Skeletal muscle tissue (tissue), 4 donors: ENCODE data around the gene ZDHHC22. TPM values are rescaled to one million over a fixed set of nuclear protein-coding genes. Genes with fewer than 3 reads are reported as not detected.
A peak's percentile ranks its signal among the peaks of the same experiment; 100 is the strongest.

Source experiments
- H3K27ac ChIP-seq: one replicate; pipeline ENCODE4 v1.7.0; 2013; ENCODE audit warnings: mild to moderate bottlenecking, low read depth, low read length, inconsistent platforms
- H3K27me3 ChIP-seq, 3 donors: one replicate each; pipeline ENCODE4 v1.7.0; 2013; ENCODE audit warnings: low read length in 3 of 3; ENCODE audit not compliant: control insufficient read depth in 3 of 3, insufficient read depth in 3 of 3
- H3K36me3 ChIP-seq, 3 donors: one replicate each; pipeline ENCODE4 v1.7.0; 2013; ENCODE audit warnings: low read length in 3 of 3; ENCODE audit not compliant: control insufficient read depth in 3 of 3, insufficient read depth in 3 of 3
- H3K4me1 ChIP-seq, 3 donors: one replicate each; pipeline ENCODE4 v1.7.0; 2013; ENCODE audit warnings: low read length in 3 of 3, mild to moderate bottlenecking in 3 of 3; ENCODE audit not compliant: control insufficient read depth in 3 of 3, insufficient read depth in 3 of 3
- H3K4me3 ChIP-seq, 3 donors: one replicate each; pipeline ENCODE4 v1.7.0; 2013; ENCODE audit warnings: low read length in 3 of 3
- H3K9ac ChIP-seq, 3 donors: one replicate each; pipeline ENCODE4 v1.7.0; 2013; ENCODE audit warnings: low read length in 3 of 3, mild to moderate bottlenecking in 3 of 3, moderate library complexity in 2 of 3, low read depth in 1 of 3
- H3K9me3 ChIP-seq, 3 donors: one replicate each; pipeline ENCODE4 v1.7.0; 2013; ENCODE audit warnings: low read length in 3 of 3; ENCODE audit not compliant: control insufficient read depth in 3 of 3
- total RNA-seq: library from RNA; depleted of rRNA; stranded (reverse); fragments of >200 nt; gene quantifications from one replicate; pipeline ENCODE4 v1.2.3, GENCODE V29; 2014
- donor health status: Osteomylitis.

Gene ZDHHC22
- total RNA-seq, 1 donor from 2014 or later = 0.52 TPM

DNA sequence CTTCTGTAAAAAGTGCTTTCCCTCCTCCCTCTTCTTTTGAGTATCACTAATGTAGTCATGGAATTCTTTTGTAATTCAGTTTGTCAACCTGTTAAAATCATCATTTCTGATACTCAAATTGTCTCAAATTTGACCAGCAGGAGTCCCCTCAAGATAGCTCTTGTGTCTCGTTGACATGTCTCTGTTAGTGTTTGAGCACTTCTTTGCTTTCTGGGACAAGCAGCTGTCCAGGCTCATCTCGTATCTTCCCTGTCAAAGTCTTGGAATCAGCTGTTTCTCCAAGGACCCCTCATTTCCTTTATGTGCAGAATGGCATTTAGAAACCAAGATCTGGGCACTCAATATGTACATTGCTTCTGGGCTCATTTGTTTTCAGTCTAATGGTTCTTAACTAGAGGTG lies 32.8 kb downstream of the ZDHHC22 start:
- Histone ChIP-seq H3K27me3 (no peaks in the 10 kb centered on the region), H3K9ac (no peak overlapping the region), H3K27ac (no peak overlapping the region), H3K4me3 (no peak overlapping the region), H3K4me1 (peaks cover 61 to 66% (median 64%) of the 10 kb centered on the region in 3 donors), H3K9me3 (no peaks in the 10 kb centered on the region), H3K36me3 (peaks cover 21 to 41% (median 27%) of the 10 kb centered on the region in 3 donors)

- Histone ChIP-seq H3K4me3 (no peak overlapping the region), H3K9me3 (no peaks in the 10 kb centered on the region), H3K4me1 (peaks cover 70 to 75% (median 70%) of the 10 kb centered on the region in 3 donors), H3K36me3 (peaks cover 15 to 33% (median 20%) of the 10 kb centered on the region in 3 donors), H3K27ac (peak overlapping the region; percentile 99), H3K9ac (peak overlapping the region in 1 of 3 donors; percentile 47), H3K27me3 (no peaks in the 10 kb centered on the region)
These were observed 34.4 kb downstream of the ZDHHC22 start for GRCh38 chr14:77107228-77107627.

GRCh38 chr14:77106666-77107065 lies 34.9 kb downstream of the ZDHHC22 start:
- Histone ChIP-seq H3K27ac (peak overlapping the region; percentile 99), H3K9ac (peak overlapping the region in 2 of 3 donors; percentile 10 to 47), H3K9me3 (no peaks in the 10 kb centered on the region), H3K4me1 (peaks cover 74 to 81% (median 75%) of the 10 kb centered on the region in 3 donors), H3K4me3 (no peak overlapping the region), H3K36me3 (peaks cover 12 to 29% (median 16%) of the 10 kb centered on the region in 3 donors), H3K27me3 (no peaks in the 10 kb centered on the region)

DNA sequence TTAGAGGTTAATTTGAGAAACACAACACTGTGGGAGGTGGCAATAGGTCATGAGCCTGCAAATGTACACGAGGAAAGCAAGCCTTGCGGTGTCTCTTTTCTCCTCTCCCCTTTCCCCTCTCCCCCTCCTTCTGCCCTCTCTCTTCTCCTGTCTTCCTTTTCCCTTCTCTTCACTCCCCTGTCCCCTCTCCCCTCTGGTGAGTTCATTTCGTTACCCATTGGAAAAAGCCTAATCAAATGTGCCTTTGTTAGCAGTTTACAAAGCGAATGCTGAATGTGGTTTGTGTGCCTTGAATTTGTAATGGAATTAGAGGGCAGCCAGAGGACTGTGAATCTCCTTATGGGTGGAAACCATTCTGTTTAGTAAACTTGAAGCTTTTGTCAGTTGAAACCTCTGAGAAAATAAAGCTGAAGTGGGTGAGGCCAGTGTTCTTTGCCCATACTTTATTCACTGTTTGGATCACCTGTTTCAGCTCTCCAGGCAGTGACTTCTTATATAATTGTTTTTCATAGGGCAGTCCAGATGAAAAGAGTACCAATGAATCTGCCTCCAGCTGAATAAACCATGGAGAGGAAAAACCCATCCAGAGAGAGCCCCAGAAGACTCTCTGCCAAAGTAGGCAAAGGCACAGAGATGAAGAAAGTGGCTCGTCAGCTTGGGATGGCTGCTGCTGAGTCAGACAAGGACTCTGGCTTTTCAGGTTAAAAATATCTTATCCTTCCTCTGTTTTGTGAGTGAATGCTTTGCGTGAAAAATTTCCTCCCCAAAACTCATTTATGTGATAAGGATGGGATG lies 36.2 kb downstream of the ZDHHC22 start:
- peaks cover 77 to 86% (median 83%) of the 10 kb centered on the region in 3 donors for H3K4me1 ChIP-seq
- H3K27ac ChIP-seq = peak overlapping the region; percentile 99
- peaks cover 8 to 21% (median 13%) of the 10 kb centered on the region in 3 donors for H3K36me3 ChIP-seq

DNA sequence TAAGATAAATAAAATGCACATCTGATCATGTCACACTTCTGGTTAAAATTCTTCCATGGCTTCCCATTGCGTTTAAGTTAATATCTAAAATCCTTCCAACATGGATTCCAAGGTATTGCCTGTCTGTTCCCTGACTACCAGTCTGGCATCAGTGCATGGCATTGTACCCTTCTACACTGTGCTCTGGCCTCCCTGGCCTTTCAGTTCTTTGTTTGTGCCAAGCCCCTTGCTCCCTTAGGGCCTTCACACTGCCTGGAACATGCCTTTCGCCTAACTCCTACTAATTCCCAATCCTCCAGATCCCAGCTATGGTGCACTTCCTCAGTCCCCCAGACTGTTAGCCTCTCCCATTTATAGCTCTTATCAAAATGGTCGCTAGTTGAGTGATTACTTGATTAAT lies 37.2 kb downstream of the ZDHHC22 start:
- Histone ChIP-seq H3K9ac (peak overlapping the region in 1 of 3 donors; percentile 47), H3K9me3 (no peaks in the 10 kb centered on the region), H3K4me1 (peaks cover 81 to 85% (median 82%) of the 10 kb centered on the region in 3 donors), H3K4me3 (peak overlapping the region in 2 of 3 donors; percentile 27 to 37), H3K36me3 (peaks cover 5 to 12% (median 5%) of the 10 kb centered on the region in 3 donors), H3K27ac (peak overlapping the region; percentile 99), H3K27me3 (no peaks in the 10 kb centered on the region)

More for the DNA sequence above, 36.2 kb downstream of the ZDHHC22 start:
- Histone ChIP-seq H3K9me3 (no peaks in the 10 kb centered on the region), H3K9ac (peak overlapping the region; percentile 14 to 58 (median 47)), H3K4me3 (peak overlapping the region; percentile 0 to 22 (median 11)), H3K27me3 (no peaks in the 10 kb centered on the region)

- no peaks in the 10 kb centered on the region for H3K27me3 ChIP-seq
- peaks cover 5 to 10% (median 5%) of the 10 kb centered on the region in 3 donors for H3K36me3 ChIP-seq
- peak overlapping the region in 2 of 3 donors; percentile 27 to 37 for H3K4me3 ChIP-seq
- no peaks in the 10 kb centered on the region for H3K9me3 ChIP-seq
- H3K4me1 ChIP-seq = peaks cover 83 to 89% (median 84%) of the 10 kb centered on the region in 3 donors
- H3K27ac ChIP-seq = peak overlapping the region; percentile 99
- H3K9ac ChIP-seq = peak overlapping the region in 1 of 3 donors; percentile 47
These were observed 37.6 kb downstream of the ZDHHC22 start for GRCh38 chr14:77103951-77104350.

- no peaks in the 10 kb centered on the region for H3K9me3 ChIP-seq
- H3K4me3 ChIP-seq = peak overlapping the region in 1 of 3 donors; percentile 17
- no peaks in the 10 kb centered on the region for H3K27me3 ChIP-seq
- H3K27ac ChIP-seq = peak overlapping the region; percentile 99
- H3K36me3 ChIP-seq = peaks cover 5 to 6% (median 5%) of the 10 kb centered on the region in 3 donors
- peaks cover 82 to 89% (median 85%) of the 10 kb centered on the region in 3 donors for H3K4me1 ChIP-seq
- peak overlapping the region in 2 of 3 donors; percentile 17 to 41 for H3K9ac ChIP-seq
These were observed 38.1 kb downstream of the ZDHHC22 start for GRCh38 chr14:77103475-77103874.

GRCh38 chr14:77102154-77102553 lies 39.4 kb downstream of the ZDHHC22 start:
- Histone ChIP-seq H3K9me3 (no peaks in the 10 kb centered on the region), H3K4me1 (peaks cover 76 to 78% (median 78%) of the 10 kb centered on the region in 3 donors), H3K9ac (peak overlapping the region in 1 of 3 donors; percentile 69), H3K27me3 (no peaks in the 10 kb centered on the region), H3K27ac (peak overlapping the region; percentile 99), H3K4me3 (peak overlapping the region in 1 of 3 donors; percentile 49), H3K36me3 (peaks cover 0 to 6% (median 3%) of the 10 kb centered on the region in 3 donors)

- Histone ChIP-seq H3K27me3 (no peaks in the 10 kb centered on the region), H3K4me1 (peaks cover 72 to 81% (median 77%) of the 10 kb centered on the region in 3 donors), H3K36me3 (peaks cover 0 to 2% (median under 1%) of the 10 kb centered on the region in 3 donors), H3K9me3 (no peaks in the 10 kb centered on the region), H3K27ac (peak overlapping the region; percentile 99), H3K9ac (peak overlapping the region; percentile 58 to 100 (median 71)), H3K4me3 (peak overlapping the region in 2 of 3 donors; percentile 34 to 59)
These were observed 40.6 kb downstream of the ZDHHC22 start for GRCh38 chr14:77100961-77101360.
